Activated B cell treated with CpG ODN at 0.5 μM for 24 hours (primary cell): ENCODE data around the gene SZRD1. TPM values are rescaled to one million over a fixed set of nuclear protein-coding genes. Genes with fewer than 3 reads are reported as not detected.

ENCODE experiments used
- ATAC-seq: fragments of 200-7000 bp; cut with Tn5 transposase; one replicate; pipeline ENCODE4 v1.10.0; 2021; ENCODE audit warnings: low read depth, mild to moderate bottlenecking, moderate library complexity
- CTCF ChIA-PET: fragments of 350-600 bp; sonication (Branson Sonifier 250); formaldehyde crosslinking; loops from one replicate; lab custom pipeline; 2021; ENCODE audit warnings: antibody characterized with exemption; lab: Charles Lee
- POLR2A ChIA-PET: fragments of 350-600 bp; sonication (Branson Sonifier 250); formaldehyde crosslinking; loops from one replicate; lab custom pipeline; 2021; ENCODE audit warnings: antibody characterized with exemption; lab: Charles Lee
- DNase-seq: peaks from one replicate; pipeline ENCODE4 v3.0.0; 2022
- H3K27ac Mint-ChIP-seq: one replicate; pipeline ENCODE4 v1.8.0; 2020; ENCODE audit warnings: mixed read lengths
- H3K27me3 Mint-ChIP-seq: one replicate; pipeline ENCODE4 v1.8.0; 2021; ENCODE audit warnings: mixed read lengths
- H3K36me3 Mint-ChIP-seq: one replicate; pipeline ENCODE4 v1.8.0; 2021; ENCODE audit warnings: low read depth, mixed read lengths
- H3K4me1 Mint-ChIP-seq: one replicate; pipeline ENCODE4 v1.8.0; 2021; ENCODE audit warnings: mixed read lengths
- H3K4me3 Mint-ChIP-seq: one replicate; pipeline ENCODE4 v1.8.0; 2020; ENCODE audit warnings: mild to moderate bottlenecking, mixed read lengths
- H3K9me3 Mint-ChIP-seq: one replicate; pipeline ENCODE4 v1.8.0; 2020; ENCODE audit warnings: mixed read lengths
- CTCF ChIP-seq: fragments of 200-600 bp; IDR thresholded peaks from one replicate; pipeline ENCODE4 v1.8.0; 2022; ENCODE audit warnings: antibody characterized with exemption, mild to moderate bottlenecking
- intact Hi-C: fragments of 100-400 bp; cut with micrococcal nuclease; formaldehyde crosslinking; loops from one replicate; pipeline ENCODE4 v1.15.1; 2024
- total RNA-seq: library from RNA; stranded (reverse); gene quantifications from 2 replicates; pipeline ENCODE4 v1.2.3, GENCODE V29; 2022

The SZRD1 gene
- total RNA-seq, 1 donor from 2014 or later = 184 TPM

- peak overlapping the region; percentile 99 for H3K4me3 Mint-ChIP-seq
- H3K27ac Mint-ChIP-seq = peak overlapping the region; percentile 99
- intact Hi-C loops = loop anchor here (1.0 to 10.0 kb wide), 12 partner anchors 17 to 844 kb away; partner anchors contain the start of genes CASP9, CPLANE2, NBPF1 and NECAP2
- no peaks in the 10 kb centered on the region for H3K27me3 Mint-ChIP-seq
- no peaks in the 10 kb centered on the region for H3K9me3 Mint-ChIP-seq
- peaks cover 50% of the 10 kb centered on the region for H3K4me1 Mint-ChIP-seq
- DNase-seq (no peak), ATAC-seq (no peak)
- ChIA-PET CTCF (interaction anchor here (0.8 to 2.3 kb wide), 3 partner anchors 18 to 20 kb away, joined by 3 to 6 read pairs (median 3); no protein-coding TSS in a partner anchor), POLR2A (interaction anchor here (0.5 to 4.2 kb wide), 21 partner anchors 7 to 537 kb away, joined by 3 to 49 read pairs (median 5); partner anchors contain the start of genes FBXO42, NECAP2, RNU1-1 and ZBTB17)
- H3K36me3 Mint-ChIP-seq = peaks cover 36% of the 10 kb centered on the region
- TF ChIP-seq CTCF = no peak
Measured at GRCh38 chr1:16367968-16368890, 1.2 kb downstream of the SZRD1 start.

- Mint-ChIP-seq H3K27me3 (no peaks in the 10 kb centered on the region), H3K4me3 (no peak overlapping the region), H3K9me3 (no peaks in the 10 kb centered on the region), H3K36me3 (peaks cover 47% of the 10 kb centered on the region), H3K27ac (no peak overlapping the region), H3K4me1 (peaks cover 61% of the 10 kb centered on the region)
- ChIA-PET POLR2A (interaction anchor here (0.7 to 1.1 kb wide), 4 partner anchors 18 to 421 kb away, joined by 3 to 4 read pairs (median 3); partner anchors contain the start of gene FBXO42), CTCF (no interaction called here)
- DNase-seq (no peak), ATAC-seq (no peak)
- no peak for TF ChIP-seq CTCF
- intact Hi-C loops = loop anchor here (5.0 to 10.0 kb wide), 4 partner anchors 32 to 685 kb away; partner anchors contain the start of genes PLEKHM2 and SDHB
Measured at GRCh38 chr1:16369821-16370220, 2.8 kb downstream of the SZRD1 start.

- POLR2A ChIA-PET = interaction anchor here (0.6 to 1.8 kb wide), 6 partner anchors 9 to 754 kb away, joined by 3 to 18 read pairs (median 6); partner anchors contain the start of genes FBXO42 and NECAP2
- no peak for ATAC-seq
Measured at GRCh38 chr1:16371725-16372124, 4.7 kb downstream of the SZRD1 start.

GRCh38 chr1:16372535-16373285 lies 5.7 kb downstream of the SZRD1 start:
- peaks cover 53% of the 10 kb centered on the region for H3K36me3 Mint-ChIP-seq
- no peaks in the 10 kb centered on the region for H3K9me3 Mint-ChIP-seq
- no peaks in the 10 kb centered on the region for H3K27me3 Mint-ChIP-seq
- TF ChIP-seq CTCF = no peak
- ChIA-PET POLR2A (interaction anchor here (0.7 to 1.8 kb wide), 6 partner anchors 8 to 487 kb away, joined by 3 to 18 read pairs (median 8); partner anchors contain the start of gene FBXO42), CTCF (interaction anchor here (0.8 kb wide), 1 partner anchor 9 kb away, joined by 3 read pairs; no protein-coding TSS in a partner anchor)
- DNase-seq = no peak
- no peak overlapping the region for H3K4me3 Mint-ChIP-seq
- intact Hi-C loops = no loop called here
- no peak overlapping the region for H3K27ac Mint-ChIP-seq
- peaks cover 79% of the 10 kb centered on the region for H3K4me1 Mint-ChIP-seq
- no peak for ATAC-seq

More at GRCh38 chr1:16371725-16372124, 4.7 kb downstream of the SZRD1 start:
- no peak for DNase-seq
- Mint-ChIP-seq H3K9me3 (no peaks in the 10 kb centered on the region), H3K36me3 (peaks cover 58% of the 10 kb centered on the region), H3K4me1 (peaks cover 74% of the 10 kb centered on the region), H3K27me3 (no peaks in the 10 kb centered on the region), H3K27ac (peak overlapping the region; percentile 53), H3K4me3 (peak overlapping the region; percentile 47)
- CTCF ChIA-PET = interaction anchor here (0.8 kb wide), 1 partner anchor 8 kb away, joined by 3 read pairs; no protein-coding TSS in a partner anchor
- no peak for TF ChIP-seq CTCF
- intact Hi-C loops = no loop called here
